ENCODE data around the gene TBC1D21. TPM values are rescaled to one million over a fixed set of nuclear protein-coding genes. Genes with fewer than 3 reads are reported as not detected.

The TBC1D21 gene
- total RNA-seq, 1 experiment from 2014 or later, result not detected

DNA sequence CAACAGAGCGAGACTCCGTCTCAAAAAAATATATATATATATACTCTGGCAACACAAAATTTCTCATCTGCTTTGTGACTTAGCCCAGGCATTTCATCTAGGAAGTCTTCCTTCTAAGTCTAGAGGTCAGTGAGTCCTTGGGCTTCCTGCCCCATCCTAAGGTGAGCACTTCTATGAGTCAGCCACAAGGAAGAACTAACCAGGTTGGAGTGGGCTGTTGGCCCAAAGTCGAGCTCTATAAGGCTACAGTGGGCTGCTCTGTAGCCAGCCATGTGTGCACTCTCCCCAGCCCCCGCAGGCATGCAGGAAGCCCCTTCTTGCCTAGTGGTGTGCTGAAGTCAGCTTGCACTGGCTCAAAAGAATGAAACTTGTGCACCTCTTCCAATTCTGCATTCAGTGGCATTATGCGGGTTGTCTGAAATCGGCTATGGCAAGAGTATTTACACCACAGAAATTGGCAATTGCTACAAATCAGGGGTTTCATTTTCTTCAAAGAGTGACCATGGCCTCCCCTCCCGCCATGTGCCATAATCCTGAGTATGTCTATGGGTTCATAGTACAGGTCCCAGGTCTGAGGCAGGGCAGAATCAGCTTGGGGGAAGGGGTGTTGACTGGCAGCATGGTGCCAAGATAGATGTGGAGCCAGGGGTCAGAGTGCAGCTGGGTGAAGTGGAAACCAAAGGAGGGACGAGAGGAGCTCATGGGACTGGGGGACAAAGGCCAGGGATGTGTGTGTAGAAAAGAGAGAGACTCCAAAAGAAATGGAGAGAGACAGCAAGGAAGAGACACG is 30.9 kb downstream of the TBC1D21 start:
- peaks cover 5% of the 10 kb centered on the region for H3K27me3 Mint-ChIP-seq (ENCODE audit: low read depth)
- no peak overlapping the region for H3K4me3 Mint-ChIP-seq
- H3K9me3 Mint-ChIP-seq, result peaks cover 0 to 4% of the 10 kb centered on the region in 2 experiments; a peak in 2 of 5 replicates
- Histone ChIP-seq H4K20me1 (ENCODE audit: control insufficient read depth, insufficient read depth, insufficient read length) (no peaks in the 10 kb centered on the region), H3K56ac (ENCODE audit: insufficient read length, low read depth, low read length) (no peak overlapping the region), H3K9me3 (ENCODE audit: control insufficient read depth, low read depth, low read length) (no peaks in the 10 kb centered on the region), H2BK12ac (ENCODE audit: insufficient read length, low read depth, low read length) (no peak overlapping the region), H2AK5ac (ENCODE audit: insufficient read length, low read length) (no peak overlapping the region), H2BK5ac (ENCODE audit: insufficient read length, low read length) (no peak overlapping the region), H3T11ph (ENCODE audit: low read length) (no peak overlapping the region), H2AFZ (ENCODE audit: low read length) (no peak overlapping the region), H3K79me1 (ENCODE audit: insufficient read depth, low read depth, low read length, poor library complexity, severe bottlenecking) (no peaks in the 10 kb centered on the region), H4K5ac (ENCODE audit: insufficient read length, low read depth, low read length) (no peak overlapping the region), H3K23me2 (ENCODE audit: insufficient read length, low read depth, low read length, poor library complexity, severe bottlenecking) (no peaks in the 10 kb centered on the region), H3K18ac (ENCODE audit: insufficient read length, low read depth, low read length) (no peak overlapping the region), H3K4ac (ENCODE audit: low read depth, low read length) (no peak overlapping the region), H3K27me3 (ENCODE audit: insufficient read depth, low read length) (no peaks in the 10 kb centered on the region), H3K4me1 (ENCODE audit: insufficient read depth, low read length) (no peaks in the 10 kb centered on the region), H2BK20ac (ENCODE audit: low read depth, low read length, poor library complexity, severe bottlenecking) (no peak overlapping the region), H4K91ac (ENCODE audit: insufficient read length, low read depth, low read length) (no peak overlapping the region), H3K14ac (ENCODE audit: insufficient read depth, low read length) (no peak overlapping the region), H2BK120ac (ENCODE audit: low read depth, low read length, poor library complexity, severe bottlenecking) (no peak overlapping the region), H3K23ac (ENCODE audit: insufficient read length, low read depth, low read length) (no peak overlapping the region), H2BK15ac (ENCODE audit: low read depth, low read length) (no peak overlapping the region), H3K79me2 (ENCODE audit: insufficient read depth, low read length) (no peaks in the 10 kb centered on the region), H3K9ac (ENCODE audit: extremely low read depth, insufficient read length, low read length) (no peak overlapping the region), H4K8ac (replicated peaks; ENCODE audit: insufficient read length, low read depth, low read length) (no peak overlapping the region), H3K4me2 (ENCODE audit: insufficient read depth, insufficient read length, low read length) (no peak overlapping the region), H3K27ac (ENCODE audit: insufficient read length, low read depth, low read length) (no peak overlapping the region)
- no peak for DNase-seq
- H3K36me3 Mint-ChIP-seq (ENCODE audit: insufficient read depth in 1 of 3, low read depth in 3 of 3), result no peaks in the 10 kb centered on the region; a peak in 1 of 7 replicates
- no peak overlapping the region for H3K27ac Mint-ChIP-seq
- peaks cover 5 to 7% of the 10 kb centered on the region in 2 experiments for H3K4me1 Mint-ChIP-seq
- TF ChIP-seq, protein P1, sequence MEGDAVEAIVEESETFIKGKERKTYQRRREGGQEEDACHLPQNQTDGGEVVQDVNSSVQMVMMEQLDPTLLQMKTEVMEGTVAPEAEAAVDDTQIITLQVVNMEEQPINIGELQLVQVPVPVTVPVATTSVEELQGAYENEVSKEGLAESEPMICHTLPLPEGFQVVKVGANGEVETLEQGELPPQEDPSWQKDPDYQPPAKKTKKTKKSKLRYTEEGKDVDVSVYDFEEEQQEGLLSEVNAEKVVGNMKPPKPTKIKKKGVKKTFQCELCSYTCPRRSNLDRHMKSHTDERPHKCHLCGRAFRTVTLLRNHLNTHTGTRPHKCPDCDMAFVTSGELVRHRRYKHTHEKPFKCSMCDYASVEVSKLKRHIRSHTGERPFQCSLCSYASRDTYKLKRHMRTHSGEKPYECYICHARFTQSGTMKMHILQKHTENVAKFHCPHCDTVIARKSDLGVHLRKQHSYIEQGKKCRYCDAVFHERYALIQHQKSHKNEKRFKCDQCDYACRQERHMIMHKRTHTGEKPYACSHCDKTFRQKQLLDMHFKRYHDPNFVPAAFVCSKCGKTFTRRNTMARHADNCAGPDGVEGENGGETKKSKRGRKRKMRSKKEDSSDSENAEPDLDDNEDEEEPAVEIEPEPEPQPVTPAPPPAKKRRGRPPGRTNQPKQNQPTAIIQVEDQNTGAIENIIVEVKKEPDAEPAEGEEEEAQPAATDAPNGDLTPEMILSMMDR (conservative IDR thresholded peaks at IDR 0.05), result no peak
- WGBS (ENCODE audit: extremely low coverage, insufficient read length, low lambda C conversion rate), result no CpG with 5 or more reads among the region's 9 CpGs

Measured in H9 (cell line).